Fibroblast of lung (primary cell): ENCODE measurements around the gene APC2. TPM values are rescaled to one million over a fixed set of nuclear protein-coding genes. Genes with fewer than 3 reads are reported as not detected.

ENCODE experiments used
- DNase-seq, 2 donors: peaks; one replicate each; pipeline versions ENCODE4 v3.0.0 to v3.0.0-alpha.2; 2010; ENCODE audit warnings: low read depth in 2 of 2
- H2AFZ ChIP-seq: 2 replicates; pipeline ENCODE4 v1.5.1; 2012; ENCODE audit warnings: low read length, control low read depth, inconsistent platforms
- H3K27ac ChIP-seq: 2 replicates; pipeline ENCODE4 v1.5.1; 2011; ENCODE audit warnings: low read length, control low read depth; ENCODE audit not compliant: insufficient read depth
- H3K27me3 ChIP-seq: 2 replicates; pipeline ENCODE4 v1.5.1; 2011; ENCODE audit warnings: mild to moderate bottlenecking, low read length; ENCODE audit not compliant: control insufficient read depth, insufficient read depth
- H3K36me3 ChIP-seq: 2 replicates; pipeline ENCODE4 v1.5.1; 2011; ENCODE audit warnings: low read length; ENCODE audit not compliant: control insufficient read depth, insufficient read depth
- H3K4me1 ChIP-seq: 2 replicates; pipeline ENCODE4 v1.5.1; 2011; ENCODE audit warnings: low read length; ENCODE audit not compliant: control insufficient read depth, insufficient read depth; ENCODE audit errors: extremely low read depth
- H3K4me2 ChIP-seq: 2 replicates; pipeline ENCODE4 v1.5.1; 2011; ENCODE audit warnings: low read length, control low read depth; ENCODE audit not compliant: insufficient read depth; ENCODE audit errors: extremely low read depth
- H3K4me3 ChIP-seq, 4 experiments: fragments of 200-600 bp in 1 of 4; sonication (generic) in 1 of 4; replicated peaks in 1 of 4; 2 replicates each; pipeline ENCODE4 v1.5.1; 2011 to 2016; ENCODE audit warnings: low read length in 4 of 4, low read depth in 3 of 4, mild to moderate bottlenecking in 3 of 4, control low read depth in 2 of 4, inconsistent platforms in 1 of 4, mixed read lengths in 1 of 4; ENCODE audit not compliant: insufficient read depth in 1 of 4; ENCODE audit errors: control extremely low read depth in 1 of 4
- H3K79me2 ChIP-seq: 2 replicates; pipeline ENCODE4 v1.5.1; 2012; ENCODE audit warnings: mild to moderate bottlenecking, low read length, inconsistent platforms; ENCODE audit not compliant: control insufficient read depth, insufficient read depth
- H3K9ac ChIP-seq: 2 replicates; pipeline ENCODE4 v1.5.1; 2011; ENCODE audit warnings: mild to moderate bottlenecking, low read length, control low read depth; ENCODE audit not compliant: insufficient read depth
- H3K9me3 ChIP-seq: 2 replicates; pipeline ENCODE4 v1.5.1; 2012; ENCODE audit warnings: low read depth, low read length; ENCODE audit not compliant: control insufficient read depth, insufficient read depth
- H4K20me1 ChIP-seq: 2 replicates; pipeline ENCODE4 v1.5.1; 2011; ENCODE audit warnings: low read length; ENCODE audit not compliant: control insufficient read depth, insufficient read depth; ENCODE audit errors: extremely low read depth
- EZH2 ChIP-seq: IDR thresholded peaks from 2 replicates; pipeline ENCODE4 v1.5.1; 2012; ENCODE audit warnings: low read length, control low read depth, mild to moderate bottlenecking; ENCODE audit errors: missing control alignments
- polyA plus RNA-seq, 2 donors: library from polyadenylated mRNA; depleted of rRNA in 1 of 2; stranded (reverse) in 1 of 2; unstranded in 1 of 2; fragments of >200 nt; gene quantifications; 2 replicates each; pipeline ENCODE4 v1.2.1, GENCODE V29; 2011 to 2012; ENCODE audit warnings: missing spikeins in 1 of 2
- total RNA-seq: library from RNA; depleted of rRNA; stranded (reverse); fragments of >200 nt; gene quantifications from 2 replicates; pipeline ENCODE4 v1.2.1, GENCODE V29; 2014
- TF ChIP-seq, protein P1 (sequence below), 2 donors: IDR thresholded peaks in 1 of 2; conservative IDR thresholded peaks in 1 of 2; 1 replicate in 1 of 2; 2 replicates in 1 of 2; pipeline ENCODE4 v1.5.1; 2011 to 2012; ENCODE audit warnings: low read length in 2 of 2, control low read depth in 1 of 2, inconsistent platforms in 1 of 2, low read depth in 1 of 2, mild to moderate bottlenecking in 1 of 2

The APC2 gene
- total and polyA plus RNA-seq, 2 donors (not counting 1 experiment from before 2014, with no cell fraction given) = 0.01 to 0.50 TPM

DNA sequence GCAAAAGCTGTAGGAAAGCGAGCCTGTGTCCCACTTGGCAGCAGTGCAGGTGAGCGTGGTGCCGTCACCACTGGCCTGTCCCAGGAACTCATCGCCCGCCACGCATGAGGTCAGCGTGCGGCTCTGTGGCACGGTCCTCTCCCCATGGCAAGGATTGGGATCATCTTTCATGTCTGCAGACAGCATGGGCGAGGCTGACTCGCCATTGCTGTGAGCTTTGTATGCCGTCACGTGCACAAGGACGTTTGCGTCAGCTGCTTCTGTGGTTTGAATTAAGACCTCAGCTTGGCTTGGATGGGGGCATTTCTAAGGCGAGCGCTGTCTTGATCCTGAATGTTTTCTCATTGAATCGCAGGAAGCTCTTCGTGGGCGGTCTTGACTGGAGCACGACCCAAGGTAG is 32.8 kb upstream of the APC2 start:
- H3K9ac ChIP-seq = no peak overlapping the region
- no peak for TF ChIP-seq EZH2
- TF ChIP-seq, protein P1, sequence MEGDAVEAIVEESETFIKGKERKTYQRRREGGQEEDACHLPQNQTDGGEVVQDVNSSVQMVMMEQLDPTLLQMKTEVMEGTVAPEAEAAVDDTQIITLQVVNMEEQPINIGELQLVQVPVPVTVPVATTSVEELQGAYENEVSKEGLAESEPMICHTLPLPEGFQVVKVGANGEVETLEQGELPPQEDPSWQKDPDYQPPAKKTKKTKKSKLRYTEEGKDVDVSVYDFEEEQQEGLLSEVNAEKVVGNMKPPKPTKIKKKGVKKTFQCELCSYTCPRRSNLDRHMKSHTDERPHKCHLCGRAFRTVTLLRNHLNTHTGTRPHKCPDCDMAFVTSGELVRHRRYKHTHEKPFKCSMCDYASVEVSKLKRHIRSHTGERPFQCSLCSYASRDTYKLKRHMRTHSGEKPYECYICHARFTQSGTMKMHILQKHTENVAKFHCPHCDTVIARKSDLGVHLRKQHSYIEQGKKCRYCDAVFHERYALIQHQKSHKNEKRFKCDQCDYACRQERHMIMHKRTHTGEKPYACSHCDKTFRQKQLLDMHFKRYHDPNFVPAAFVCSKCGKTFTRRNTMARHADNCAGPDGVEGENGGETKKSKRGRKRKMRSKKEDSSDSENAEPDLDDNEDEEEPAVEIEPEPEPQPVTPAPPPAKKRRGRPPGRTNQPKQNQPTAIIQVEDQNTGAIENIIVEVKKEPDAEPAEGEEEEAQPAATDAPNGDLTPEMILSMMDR (conservative IDR thresholded peaks at IDR 0.05 in 1 of 2, IDR thresholded peaks at IDR 0.05 in 1 of 2; ENCODE audit: low read depth in 1 of 2, low read length in 2 of 2) = no peak
- H3K27ac ChIP-seq = peak overlapping the region; percentile 96
- no peaks in the 10 kb centered on the region for H3K27me3 ChIP-seq
- H3K4me1 ChIP-seq = peaks cover 23% of the 10 kb centered on the region
- H3K36me3 ChIP-seq = peaks cover 49% of the 10 kb centered on the region
- no peak overlapping the region for H2AFZ ChIP-seq
- no peaks in the 10 kb centered on the region for H3K9me3 ChIP-seq
- H4K20me1 ChIP-seq = no peaks in the 10 kb centered on the region
- H3K4me3 ChIP-seq = no peak overlapping the region
- H3K79me2 ChIP-seq = peaks cover 91% of the 10 kb centered on the region
- H3K4me2 ChIP-seq = no peak overlapping the region
- peak; percentile 81 to 89 for DNase-seq

DNA sequence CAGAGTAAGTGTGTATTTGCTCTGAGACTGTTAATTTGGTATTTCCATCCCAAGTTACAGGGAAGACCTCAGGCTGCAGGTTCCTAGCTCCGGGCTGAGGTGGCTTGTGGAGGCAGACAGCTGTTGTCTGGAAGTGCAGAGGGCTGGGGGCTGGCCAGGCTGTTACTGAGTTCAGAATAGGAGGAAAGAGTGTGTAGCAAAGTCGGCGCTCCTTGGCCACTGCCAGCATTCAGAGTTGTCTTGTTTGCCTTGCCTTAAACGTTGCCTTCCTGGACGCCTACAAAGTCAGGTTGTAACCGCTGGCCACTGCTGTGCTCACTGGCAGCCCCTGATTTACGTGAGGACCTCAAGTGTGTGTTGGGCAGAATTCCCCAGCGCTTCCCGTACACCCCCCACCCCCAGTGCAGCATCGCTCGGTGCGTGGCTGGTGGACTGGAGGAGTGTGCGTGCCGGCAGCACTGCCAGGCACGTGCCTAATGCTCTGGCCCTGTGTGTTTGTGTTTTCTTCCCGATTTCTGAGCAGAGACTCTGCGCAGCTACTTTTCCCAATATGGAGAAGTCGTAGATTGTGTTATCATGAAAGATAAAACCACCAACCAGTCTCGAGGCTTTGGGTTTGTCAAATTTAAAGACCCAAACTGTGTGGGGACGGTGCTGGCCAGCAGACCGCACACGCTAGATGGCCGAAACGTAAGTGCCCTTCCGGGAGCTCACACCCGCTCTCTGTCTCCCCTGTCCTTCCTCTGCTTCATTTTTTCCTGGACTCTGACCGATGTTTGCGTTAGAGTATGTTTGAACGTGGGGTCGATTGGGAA is 32.0 kb upstream of the APC2 start:
- Histone ChIP-seq H3K27ac (peak overlapping the region; percentile 49), H2AFZ (no peak overlapping the region), H3K4me2 (no peak overlapping the region), H3K4me1 (peaks cover 21% of the 10 kb centered on the region), H3K36me3 (peaks cover 49% of the 10 kb centered on the region), H3K9ac (no peak overlapping the region), H3K4me3 (no peak overlapping the region), H3K79me2 (peaks cover 88% of the 10 kb centered on the region), H3K9me3 (no peaks in the 10 kb centered on the region), H3K27me3 (no peaks in the 10 kb centered on the region), H4K20me1 (no peaks in the 10 kb centered on the region)
- TF ChIP-seq EZH2 = no peak
- TF ChIP-seq, protein P1 (conservative IDR thresholded peaks at IDR 0.05 in 1 of 2, IDR thresholded peaks at IDR 0.05 in 1 of 2; ENCODE audit: low read depth in 1 of 2, low read length in 2 of 2) = no peak
- DNase-seq = no peak

DNA sequence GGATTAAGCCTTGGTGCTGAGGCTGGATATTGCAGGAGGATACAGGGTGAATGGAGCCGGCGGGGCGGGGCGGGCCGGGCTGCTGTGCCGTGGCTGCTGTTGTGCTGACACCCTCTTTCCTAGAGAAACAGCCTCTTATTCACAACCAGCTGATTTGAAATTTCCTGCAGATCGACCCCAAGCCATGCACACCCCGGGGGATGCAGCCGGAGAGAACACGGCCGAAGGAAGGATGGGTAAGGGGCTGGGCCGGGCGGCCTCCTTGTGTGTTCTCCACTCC is 31.5 kb upstream of the APC2 start:
- Histone ChIP-seq H3K4me3 (no peak overlapping the region), H3K79me2 (peaks cover 88% of the 10 kb centered on the region), H3K4me1 (peaks cover 21% of the 10 kb centered on the region), H3K9ac (no peak overlapping the region), H3K27ac (peak overlapping the region; percentile 49), H3K36me3 (peaks cover 49% of the 10 kb centered on the region), H2AFZ (no peak overlapping the region), H3K9me3 (no peaks in the 10 kb centered on the region), H3K27me3 (no peaks in the 10 kb centered on the region), H4K20me1 (no peaks in the 10 kb centered on the region), H3K4me2 (no peak overlapping the region)
- DNase-seq = no peak
- no peak for TF ChIP-seq EZH2
- TF ChIP-seq, protein P1 (conservative IDR thresholded peaks at IDR 0.05 in 1 of 2, IDR thresholded peaks at IDR 0.05 in 1 of 2; ENCODE audit: low read depth in 1 of 2, low read length in 2 of 2) = no peak
